Stimulated activated naive B cell treated with anti-CD40 and anti-IgM and Interleukin-4, amounts not matched to agents 10 μg/mL and 1 μg/mL and 100 μg/mL, for 72 hours (primary cell): Measurements from ENCODE around the gene OR56B1.
"Not testable (repeated sequence)": the region's sequence is repeated elsewhere in the genome, so short reads cannot be mapped to it uniquely, and the experiment has no call there.

ENCODE experiments used
- ATAC-seq, 2 donors: fragments of 150-1000 bp; cut with Tn5 transposase; replicated peaks; 2 replicates each; pipeline ENCODE4 v1.10.0; 2021; ENCODE audit warnings: moderate library complexity in 1 of 2
- DNase-seq: peaks from one replicate; pipeline ENCODE4 v3.0.0; 2021
- H3K27ac Mint-ChIP-seq: one replicate; pipeline ENCODE4 v1.8.0; 2022; ENCODE audit warnings: mild to moderate bottlenecking, mixed read lengths
- H3K27me3 Mint-ChIP-seq, 2 donors: one replicate each; pipeline ENCODE4 v1.8.0; 2022; ENCODE audit warnings: mixed read lengths in 2 of 2
- H3K36me3 Mint-ChIP-seq, 2 donors: one replicate each; pipeline ENCODE4 v1.8.0; 2022; ENCODE audit warnings: mixed read lengths in 2 of 2, mild to moderate bottlenecking in 1 of 2
- H3K4me1 Mint-ChIP-seq, 2 donors: one replicate each; pipeline ENCODE4 v1.8.0; 2022; ENCODE audit warnings: mixed read lengths in 2 of 2, mild to moderate bottlenecking in 1 of 2
- H3K4me3 Mint-ChIP-seq, 2 donors: one replicate each; pipeline ENCODE4 v1.8.0; 2022; ENCODE audit warnings: mild to moderate bottlenecking in 2 of 2, mixed read lengths in 2 of 2, moderate library complexity in 1 of 2
- H3K9me3 Mint-ChIP-seq, 2 donors: one replicate each; pipeline ENCODE4 v1.8.0; 2022; ENCODE audit warnings: mixed read lengths in 2 of 2, mild to moderate bottlenecking in 1 of 2

The OR56B1 gene, protein sequence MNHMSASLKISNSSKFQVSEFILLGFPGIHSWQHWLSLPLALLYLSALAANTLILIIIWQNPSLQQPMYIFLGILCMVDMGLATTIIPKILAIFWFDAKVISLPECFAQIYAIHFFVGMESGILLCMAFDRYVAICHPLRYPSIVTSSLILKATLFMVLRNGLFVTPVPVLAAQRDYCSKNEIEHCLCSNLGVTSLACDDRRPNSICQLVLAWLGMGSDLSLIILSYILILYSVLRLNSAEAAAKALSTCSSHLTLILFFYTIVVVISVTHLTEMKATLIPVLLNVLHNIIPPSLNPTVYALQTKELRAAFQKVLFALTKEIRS

DNA sequence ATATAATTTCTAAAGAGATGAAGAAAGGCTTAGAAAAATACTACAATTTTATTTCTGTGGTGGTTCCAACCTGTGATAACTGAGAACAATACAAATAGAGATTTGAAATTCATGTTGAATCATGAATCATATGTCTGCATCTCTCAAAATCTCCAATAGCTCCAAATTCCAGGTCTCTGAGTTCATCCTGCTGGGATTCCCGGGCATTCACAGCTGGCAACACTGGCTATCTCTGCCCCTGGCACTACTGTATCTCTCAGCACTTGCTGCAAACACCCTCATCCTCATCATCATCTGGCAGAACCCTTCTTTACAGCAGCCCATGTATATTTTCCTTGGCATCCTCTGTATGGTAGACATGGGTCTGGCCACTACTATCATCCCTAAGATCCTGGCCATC is at the start of gene OR56B1:
Gene OR56B1 (plus strand): TSS at position 53 of the 400 bp plus-strand sequence. CDS start 69 bp downstream, at position 122.
- peaks cover 3 to 16% of the 10 kb centered on the region in 2 donors for H3K9me3 Mint-ChIP-seq
- H3K4me1 Mint-ChIP-seq: no peaks in the 10 kb centered on the region
- ATAC-seq (no peak), DNase-seq (no peak)
- peaks cover 11 to 18% of the 10 kb centered on the region in 2 donors for H3K36me3 Mint-ChIP-seq
- H3K27ac Mint-ChIP-seq: no peak within 1 kb of the TSS
- H3K4me3 Mint-ChIP-seq: no peak within 1 kb of the TSS
- H3K27me3 Mint-ChIP-seq: peaks cover 0 to 8% of the 10 kb centered on the region in 2 donors

DNA sequence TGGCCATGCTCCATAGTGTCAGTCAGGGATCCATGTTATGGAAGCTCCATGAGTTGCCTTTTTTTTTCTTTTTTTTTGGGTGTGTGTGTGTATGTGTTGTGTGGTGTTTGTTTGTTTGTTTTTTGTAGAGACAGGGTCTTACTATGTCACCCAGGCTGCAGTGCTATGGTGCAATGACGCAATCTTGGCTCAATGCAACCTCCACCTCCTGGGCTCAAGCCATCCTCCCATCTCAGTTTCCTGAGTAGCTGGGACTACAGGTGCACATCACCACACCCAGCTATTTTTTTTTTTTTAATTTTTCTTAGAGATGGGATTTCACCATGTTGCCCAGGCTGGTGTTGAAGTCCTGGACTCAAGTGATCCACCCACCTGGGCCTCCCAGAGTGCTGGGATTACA is 47.8 kb upstream of the OR56B1 start:
- Mint-ChIP-seq H3K4me3 (no peak overlapping the region), H3K27ac (no peak overlapping the region), H3K4me1 (peaks cover 41 to 60% of the 10 kb centered on the region in 2 donors), H3K9me3 (no peaks in the 10 kb centered on the region), H3K27me3 (no peaks in the 10 kb centered on the region), H3K36me3 (peaks cover 0 to 3% of the 10 kb centered on the region in 2 donors)
- ATAC-seq (no peak), DNase-seq (no peak)

- no peaks in the 10 kb centered on the region for H3K27me3 Mint-ChIP-seq
- ATAC-seq (peak; percentile 74 to 81), DNase-seq (peak; percentile 39)
- H3K36me3 Mint-ChIP-seq: no peaks in the 10 kb centered on the region
- no peaks in the 10 kb centered on the region for H3K9me3 Mint-ChIP-seq
- H3K27ac Mint-ChIP-seq: peak within 1 kb of the TSS; percentile 95
- H3K4me3 Mint-ChIP-seq: peak within 1 kb of the TSS; percentile 88 to 95
- peaks cover 42 to 57% of the 10 kb centered on the region in 2 donors for H3K4me1 Mint-ChIP-seq
These were observed 46.7 kb upstream of the OR56B1 start, which contains the start of gene TRIM22 for GRCh38 chr11:5689551-5689983. Gene TRIM22, plus strand, starts transcription at chr11:5689790. Its CDS starts 6,443 bp downstream, at chr11:5696233.

DNA sequence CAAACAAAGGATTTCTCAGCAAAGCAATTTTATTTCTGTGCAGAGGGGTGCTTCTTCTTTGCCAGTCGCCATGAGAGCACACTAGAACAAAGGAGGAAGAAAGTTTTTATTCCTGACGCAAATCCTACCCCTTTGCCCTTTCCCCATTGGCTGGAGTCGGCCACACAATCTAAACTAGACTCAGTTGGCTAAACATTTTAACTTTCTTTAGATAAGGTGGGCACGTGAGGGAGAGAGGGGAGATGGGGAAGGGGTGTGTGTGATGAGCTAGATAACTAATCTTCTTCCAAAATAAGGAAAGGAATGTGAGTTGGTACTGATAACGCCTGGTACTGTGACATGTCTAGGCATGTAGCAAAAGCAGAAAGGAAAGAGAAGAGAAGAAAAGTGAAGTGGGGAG is 46.0 kb upstream of the OR56B1 start:
- ATAC-seq (peak in 1 of 2 donors; percentile 3), DNase-seq (no peak)
- H3K36me3 Mint-ChIP-seq: no peaks in the 10 kb centered on the region
- no peaks in the 10 kb centered on the region for H3K27me3 Mint-ChIP-seq
- peaks cover 42 to 57% of the 10 kb centered on the region in 2 donors for H3K4me1 Mint-ChIP-seq
- H3K4me3 Mint-ChIP-seq: peak overlapping the region; percentile 88 to 95
- H3K27ac Mint-ChIP-seq: peak overlapping the region; percentile 95
- H3K9me3 Mint-ChIP-seq: no peaks in the 10 kb centered on the region

DNA sequence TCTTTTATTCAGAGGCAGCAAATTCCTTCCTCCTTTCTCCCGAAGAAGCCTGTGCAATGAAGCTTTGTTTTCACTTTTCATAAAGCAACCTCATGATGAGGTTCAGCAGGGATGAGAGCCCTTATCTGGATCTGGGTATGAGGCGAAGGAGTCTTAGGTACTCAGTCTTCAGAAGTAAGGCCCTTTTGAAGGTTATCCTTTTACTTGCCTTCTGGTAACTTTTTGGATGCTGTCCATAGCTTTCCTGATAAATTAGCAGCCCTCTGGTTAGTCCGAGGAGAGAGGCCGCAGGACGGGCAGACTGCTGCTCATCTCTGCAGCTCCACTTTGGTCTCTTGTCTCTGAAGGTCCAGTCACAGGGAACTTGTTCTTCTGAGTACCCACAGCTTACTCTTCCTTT is 45.5 kb upstream of the OR56B1 start:
- H3K27ac Mint-ChIP-seq: peak overlapping the region; percentile 95
- H3K36me3 Mint-ChIP-seq: no peaks in the 10 kb centered on the region
- peaks cover 41 to 61% of the 10 kb centered on the region in 2 donors for H3K4me1 Mint-ChIP-seq
- H3K4me3 Mint-ChIP-seq: peak overlapping the region; percentile 88 to 95
- no peak for DNase-seq
- no peaks in the 10 kb centered on the region for H3K27me3 Mint-ChIP-seq
- ATAC-seq: no peak
- no peaks in the 10 kb centered on the region for H3K9me3 Mint-ChIP-seq

- Mint-ChIP-seq H3K4me1 (peaks cover 43 to 67% of the 10 kb centered on the region in 2 donors), H3K27ac (peak overlapping the region; percentile 95), H3K4me3 (peak overlapping the region; percentile 88 to 95)
- not testable (repeated sequence) for H3K27me3 Mint-ChIP-seq, H3K9me3 Mint-ChIP-seq, H3K36me3 Mint-ChIP-seq, DNase-seq, ATAC-seq
These were observed 44.8 kb upstream of the OR56B1 start for GRCh38 chr11:5691238-5691963.

- ATAC-seq (no peak), DNase-seq (no peak)
- no peaks in the 10 kb centered on the region for H3K27me3 Mint-ChIP-seq
- H3K9me3 Mint-ChIP-seq: no peaks in the 10 kb centered on the region
- H3K4me1 Mint-ChIP-seq: peaks cover 45 to 73% of the 10 kb centered on the region in 2 donors
- H3K36me3 Mint-ChIP-seq: peaks cover 2 to 5% of the 10 kb centered on the region in 2 donors
- H3K4me3 Mint-ChIP-seq: peak overlapping the region; percentile 67 to 88
- peak overlapping the region; percentile 89 for H3K27ac Mint-ChIP-seq
These were observed 44.3 kb upstream of the OR56B1 start for GRCh38 chr11:5691964-5692361.

DNA sequence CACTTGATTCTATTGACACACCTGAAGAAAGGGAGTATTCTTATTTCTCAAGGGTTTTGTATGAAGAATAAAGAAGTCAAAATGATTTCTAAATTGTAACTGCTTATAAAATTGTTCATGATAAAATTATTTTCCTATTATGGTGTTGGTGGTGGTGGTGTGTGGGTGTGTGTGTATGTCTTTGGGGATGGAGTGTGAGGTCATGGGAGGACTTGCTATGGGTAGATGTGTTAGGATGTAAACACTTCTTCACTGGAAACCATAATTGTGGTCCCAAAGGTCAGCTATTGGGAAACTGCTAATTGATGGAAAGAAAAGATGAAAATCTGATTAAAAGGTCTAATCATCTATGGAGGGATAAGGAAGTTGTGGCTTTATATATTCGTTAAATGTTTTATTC is 41.6 kb upstream of the OR56B1 start:
- peaks cover 43 to 70% of the 10 kb centered on the region in 2 donors for H3K4me1 Mint-ChIP-seq
- peak overlapping the region in 1 of 2 donors; percentile 11 for H3K4me3 Mint-ChIP-seq
- no peaks in the 10 kb centered on the region for H3K9me3 Mint-ChIP-seq
- DNase-seq (no peak), ATAC-seq (no peak)
- H3K27ac Mint-ChIP-seq: peak overlapping the region; percentile 49
- H3K27me3 Mint-ChIP-seq: no peaks in the 10 kb centered on the region
- peaks cover 2 to 9% of the 10 kb centered on the region in 2 donors for H3K36me3 Mint-ChIP-seq

- no peak for DNase-seq
- Mint-ChIP-seq H3K4me3 (no peak overlapping the region), H3K4me1 (peaks cover 37 to 67% of the 10 kb centered on the region in 2 donors), H3K9me3 (no peaks in the 10 kb centered on the region), H3K27ac (no peak overlapping the region), H3K36me3 (peaks cover 2 to 9% of the 10 kb centered on the region in 2 donors), H3K27me3 (no peaks in the 10 kb centered on the region)
- no peak for ATAC-seq
These were observed 40.7 kb upstream of the OR56B1 start for GRCh38 chr11:5695580-5695979.

- peaks cover 33 to 65% of the 10 kb centered on the region in 2 donors for H3K4me1 Mint-ChIP-seq
- H3K9me3 Mint-ChIP-seq: no peaks in the 10 kb centered on the region
- peaks cover 2 to 9% of the 10 kb centered on the region in 2 donors for H3K36me3 Mint-ChIP-seq
- H3K27me3 Mint-ChIP-seq: no peaks in the 10 kb centered on the region
- H3K27ac Mint-ChIP-seq: peak overlapping the region; percentile 48
- no peak for ATAC-seq
- DNase-seq: no peak
- no peak overlapping the region for H3K4me3 Mint-ChIP-seq
These were observed 40.0 kb upstream of the OR56B1 start for GRCh38 chr11:5696210-5696609.

- Mint-ChIP-seq H3K36me3 (peaks cover 2 to 9% of the 10 kb centered on the region in 2 donors), H3K27me3 (no peaks in the 10 kb centered on the region), H3K4me1 (peaks cover 23 to 59% of the 10 kb centered on the region in 2 donors), H3K4me3 (no peak overlapping the region), H3K27ac (no peak overlapping the region), H3K9me3 (no peaks in the 10 kb centered on the region)
- no peak for ATAC-seq
- DNase-seq: no peak
These were observed 38.0 kb upstream of the OR56B1 start for GRCh38 chr11:5698281-5698680.

GRCh38 chr11:5700421-5701054 is 35.7 kb upstream of the OR56B1 start:
- Mint-ChIP-seq H3K36me3 (peaks cover 2 to 13% of the 10 kb centered on the region in 2 donors), H3K9me3 (no peaks in the 10 kb centered on the region), H3K4me1 (peaks cover 14 to 55% of the 10 kb centered on the region in 2 donors), H3K27ac (peak overlapping the region; percentile 93), H3K4me3 (peak overlapping the region; percentile 78 to 84), H3K27me3 (no peaks in the 10 kb centered on the region)
- DNase-seq (no peak), ATAC-seq (peak; percentile 55 to 72)

DNA sequence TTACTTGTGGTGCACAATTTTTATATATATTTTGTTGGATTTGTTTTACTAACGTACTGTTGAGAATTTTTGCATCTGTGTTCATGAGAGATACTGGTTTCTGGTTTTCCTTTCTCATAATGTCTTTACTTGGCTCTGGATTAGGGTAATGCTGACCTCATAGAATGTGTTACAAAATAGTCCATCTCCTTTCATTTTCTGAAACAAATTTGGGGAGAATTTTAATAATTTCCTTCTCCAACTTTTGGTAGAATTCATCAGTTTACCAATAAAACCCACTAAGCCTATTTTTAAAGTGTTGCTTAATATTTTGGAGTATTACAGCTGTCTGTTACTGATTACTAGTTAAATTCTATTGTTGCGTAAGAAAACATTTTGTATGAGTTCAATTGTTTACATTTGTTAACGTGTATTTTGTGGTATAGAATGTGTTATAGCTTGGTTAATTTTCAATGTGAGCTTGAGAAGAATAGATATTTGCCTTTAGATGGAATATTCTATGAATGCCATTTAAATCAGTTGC is 35.1 kb upstream of the OR56B1 start:
- H3K27ac Mint-ChIP-seq: no peak overlapping the region
- H3K4me3 Mint-ChIP-seq: peak overlapping the region; percentile 78 to 84
- peaks cover 3 to 12% of the 10 kb centered on the region in 2 donors for H3K36me3 Mint-ChIP-seq
- peaks cover 11 to 50% of the 10 kb centered on the region in 2 donors for H3K4me1 Mint-ChIP-seq
- no peaks in the 10 kb centered on the region for H3K9me3 Mint-ChIP-seq
- no peaks in the 10 kb centered on the region for H3K27me3 Mint-ChIP-seq
- ATAC-seq (no peak), DNase-seq (no peak)
